Body of pancreas (tissue), 4 donors: ENCODE measurements around the gene ALG5. TPM values are rescaled to one million over a fixed set of nuclear protein-coding genes. Genes with fewer than 3 reads are reported as not detected.

Source experiments
- ATAC-seq: fragments of 150-250 bp; one replicate; pipeline ENCODE4 v1.9.1; 2016
- DNase-seq, 4 donors: peaks; one replicate each; pipeline ENCODE4 v3.0.0-alpha.2; 2019
- H3K27ac ChIP-seq, 4 donors: fragments of 200-600 bp; sonication (generic); 1 replicate in 3 of 4; 2 replicates in 1 of 4; pipeline versions ENCODE4 v1.5.1 to v1.6.1; 2016 to 2019; ENCODE audit warnings: mild to moderate bottlenecking in 1 of 4, mixed read lengths in 1 of 4, moderate library complexity in 1 of 4
- H3K27me3 ChIP-seq, 2 donors: fragments of 200-600 bp; sonication (generic); one replicate each; pipeline ENCODE4 v1.6.0; 2016; ENCODE audit warnings: mild to moderate bottlenecking in 1 of 2
- H3K36me3 ChIP-seq, 2 donors: fragments of 200-600 bp; sonication (generic); replicated peaks in 1 of 2; 2 replicates each; pipeline ENCODE4 v1.5.1; 2016; ENCODE audit warnings: low read depth in 2 of 2; ENCODE audit not compliant: insufficient read depth in 1 of 2
- H3K4me1 ChIP-seq: fragments of 200-600 bp; sonication (generic); one replicate; pipeline ENCODE4 v1.6.0; 2016
- H3K4me3 ChIP-seq, 2 donors: fragments of 200-600 bp; sonication (generic); 1 replicate in 1 of 2; 2 replicates in 1 of 2; pipeline ENCODE4 v1.5.1; 2016 to 2019
- H3K9me3 ChIP-seq, 3 donors: fragments of 200-600 bp; sonication (generic); 1 replicate in 2 of 3; 2 replicates in 1 of 3; pipeline ENCODE4 v1.5.1; 2016
- CTCF ChIP-seq, 7 experiments: fragments of 450-650 bp in 4 of 7; fragments of 200-600 bp in 3 of 7; sonication (generic) in 3 of 7; IDR thresholded peaks; one replicate each; pipeline ENCODE4 v1.5.1; 2016 to 2019; ENCODE audit warnings: antibody characterized with exemption in 7 of 7
- POLR2A ChIP-seq, 3 donors: fragments of 450-650 bp; IDR thresholded peaks; one replicate each; pipeline ENCODE4 v1.6.1; 2016; ENCODE audit warnings: antibody characterized with exemption in 3 of 3, mild to moderate bottlenecking in 2 of 3
- WGBS, 2 donors: methylation state at CpG; one replicate each; pipeline ENCODE4 v1.1.5; 2017; 5-methylcytosine and 5-hydroxymethylcytosine counted together
- intact Hi-C: fragments of 100-400 bp; cut with DNase I; formaldehyde crosslinking; loops from one replicate; pipeline ENCODE4 v1.15.1; 2023
- total RNA-seq, 2 donors: library from RNA; depleted of rRNA; stranded (reverse); fragments of >200 nt; gene quantifications; one replicate each; pipeline ENCODE4 v1.1.0, GENCODE V29; 2016

Gene ALG5
- total RNA-seq, 2 donors from 2014 or later, result 35.3 to 46.7 TPM

GRCh38 chr13:37023871-37024270 lies 24.7 kb upstream of the ALG5 start:
- Histone ChIP-seq H3K4me1 (no peaks in the 10 kb centered on the region), H3K27me3 (no peaks in the 10 kb centered on the region), H3K4me3 (no peak overlapping the region), H3K27ac (no peak overlapping the region), H3K9me3 (no peaks in the 10 kb centered on the region), H3K36me3 (peaks cover 0 to 36% of the 10 kb centered on the region in 2 donors)
- TF ChIP-seq CTCF (IDR thresholded peaks at IDR 0.05) (no peak), POLR2A (IDR thresholded peaks at IDR 0.05) (no peak)
- intact Hi-C loops, result no loop called here
- WGBS, 2 donors, result 78 to 93% methylated on average over 1 of the region's 1 CpG
- ATAC-seq (no peak), DNase-seq (no peak)

DNA sequence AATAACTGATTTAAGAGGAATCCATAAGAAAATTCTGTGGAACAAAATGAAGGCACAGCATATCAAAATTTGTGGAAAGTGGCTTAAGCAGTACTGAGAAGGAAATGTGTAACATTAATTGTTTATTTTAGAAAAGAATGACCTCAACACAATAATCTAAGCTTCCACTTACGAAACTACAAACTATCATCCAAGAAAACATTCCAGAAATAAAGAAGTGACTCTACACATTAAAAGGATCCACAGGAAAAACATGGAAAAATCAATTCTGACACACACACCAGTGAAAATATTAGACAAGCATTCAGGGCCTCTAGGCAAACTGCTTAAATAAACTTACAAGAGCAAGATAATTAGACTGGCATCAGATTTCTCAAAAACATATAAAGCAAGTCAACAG lies 15.5 kb upstream of the ALG5 start:
- Histone ChIP-seq H3K27me3 (no peaks in the 10 kb centered on the region), H3K36me3 (peaks cover 0 to 29% of the 10 kb centered on the region in 2 donors), H3K9me3 (no peaks in the 10 kb centered on the region), H3K4me3 (no peak overlapping the region), H3K27ac (no peak overlapping the region), H3K4me1 (no peaks in the 10 kb centered on the region)
- TF ChIP-seq POLR2A (IDR thresholded peaks at IDR 0.05) (no peak), CTCF (IDR thresholded peaks at IDR 0.05) (no peak)
- WGBS, 2 donors, result 55 to 60% methylated on average over 1 of the region's 1 CpG
- intact Hi-C loops, result no loop called here
- DNase-seq (no peak), ATAC-seq (no peak)

DNA sequence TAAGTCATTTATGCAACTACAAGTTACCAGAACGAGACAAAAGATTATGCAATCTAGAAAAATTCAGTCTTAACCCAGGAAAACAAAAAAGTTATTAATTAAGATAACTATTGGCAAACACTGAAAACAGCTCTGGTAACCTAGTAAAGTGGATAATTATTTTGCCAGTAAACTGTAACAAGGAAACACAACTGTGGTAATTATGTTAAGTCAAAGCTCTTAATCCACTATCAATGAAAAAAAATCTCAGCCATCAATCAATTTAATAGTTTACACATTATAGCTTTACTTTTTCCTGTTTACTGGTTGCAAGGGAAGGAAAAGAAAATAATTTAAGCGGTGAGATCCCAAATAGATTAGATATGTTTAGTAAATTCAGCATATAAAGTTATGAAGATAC lies 12.6 kb upstream of the ALG5 start:
- H3K9me3 ChIP-seq, result no peaks in the 10 kb centered on the region
- no peaks in the 10 kb centered on the region for H3K27me3 ChIP-seq
- no peak overlapping the region for H3K4me3 ChIP-seq
- ATAC-seq (no peak), DNase-seq (no peak)
- intact Hi-C loops, result no loop called here
- no peak for TF ChIP-seq POLR2A (IDR thresholded peaks at IDR 0.05)
- TF ChIP-seq CTCF (IDR thresholded peaks at IDR 0.05), result no peak
- H3K36me3 ChIP-seq, result peaks cover 0 to 38% of the 10 kb centered on the region in 2 donors
- H3K27ac ChIP-seq, result no peak overlapping the region
- 49 to 52% methylated on average over 2 of the region's 2 CpGs for WGBS, 2 donors
- no peaks in the 10 kb centered on the region for H3K4me1 ChIP-seq

GRCh38 chr13:37011002-37011401 lies 11.9 kb upstream of the ALG5 start:
- H3K36me3 ChIP-seq, result peaks cover 0 to 35% of the 10 kb centered on the region in 2 donors
- no peak for ATAC-seq
- no peaks in the 10 kb centered on the region for H3K4me1 ChIP-seq
- no peak overlapping the region for H3K4me3 ChIP-seq
- no peaks in the 10 kb centered on the region for H3K27me3 ChIP-seq
- no peaks in the 10 kb centered on the region for H3K9me3 ChIP-seq
- intact Hi-C loops, result no loop called here
- 87 to 89% methylated on average over 1 of the region's 1 CpG for WGBS, 2 donors
- no peak overlapping the region for H3K27ac ChIP-seq
- DNase-seq, result no peak
- TF ChIP-seq POLR2A (IDR thresholded peaks at IDR 0.05) (no peak), CTCF (IDR thresholded peaks at IDR 0.05) (no peak)

DNA sequence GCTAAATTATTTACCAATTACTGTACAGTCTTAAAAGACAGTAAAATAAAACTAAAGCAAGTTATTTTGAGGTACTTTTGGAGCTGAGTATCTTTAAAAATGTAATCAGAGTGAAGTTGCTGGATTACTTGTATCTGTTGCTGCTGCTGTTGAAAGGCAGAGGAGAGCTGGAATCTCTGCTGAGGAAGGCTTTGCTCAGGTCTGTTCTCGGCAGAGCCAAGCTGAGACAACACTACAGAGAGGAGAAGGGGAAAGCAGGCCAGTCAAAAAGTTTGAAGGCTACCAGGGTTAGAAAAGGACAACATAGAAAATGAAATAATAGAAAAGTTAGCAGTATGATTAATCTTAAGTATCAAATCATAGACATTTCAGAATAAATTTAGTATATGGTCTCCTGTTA lies 11.3 kb upstream of the ALG5 start:
- TF ChIP-seq CTCF (IDR thresholded peaks at IDR 0.05) (no peak), POLR2A (IDR thresholded peaks at IDR 0.05) (no peak)
- H3K9me3 ChIP-seq, result no peaks in the 10 kb centered on the region
- H3K4me1 ChIP-seq, result no peaks in the 10 kb centered on the region
- intact Hi-C loops, result no loop called here
- no peaks in the 10 kb centered on the region for H3K27me3 ChIP-seq
- no peak for DNase-seq
- 89 to 100% methylated on average over 1 of the region's 1 CpG for WGBS, 2 donors
- H3K36me3 ChIP-seq, result peaks cover 0 to 32% of the 10 kb centered on the region in 2 donors
- ATAC-seq, result no peak
- H3K4me3 ChIP-seq, result no peak overlapping the region
- no peak overlapping the region for H3K27ac ChIP-seq
